Suprapubic skin (tissue), 4 donors: ENCODE data around the gene TOPORS. TPM values are rescaled to one million over a fixed set of nuclear protein-coding genes. Genes with fewer than 3 reads are reported as not detected.
A peak's percentile ranks its signal among the peaks of the same experiment; 100 is the strongest.
"Not testable (repeated sequence)": the region's sequence is repeated elsewhere in the genome, so short reads cannot be mapped to it uniquely, and the experiment has no call there.

Source experiments
- DNase-seq, 2 donors: peaks; one replicate each; pipeline ENCODE4 v3.0.0-alpha.2; 2019; ENCODE audit warnings: low spot score in 2 of 2
- H3K27ac ChIP-seq: fragments of 200-600 bp; sonication (generic); one replicate; pipeline ENCODE4 v1.5.1; 2019
- H3K27me3 ChIP-seq: fragments of 200-600 bp; sonication (generic); one replicate; pipeline ENCODE4 v1.5.1; 2019
- H3K36me3 ChIP-seq: fragments of 200-600 bp; sonication (generic); one replicate; pipeline ENCODE4 v1.5.1; 2019
- H3K4me1 ChIP-seq: fragments of 200-600 bp; sonication (generic); one replicate; pipeline ENCODE4 v1.5.1; 2019
- H3K4me3 ChIP-seq: fragments of 200-600 bp; sonication (generic); one replicate; pipeline ENCODE4 v1.5.1; 2019; ENCODE audit warnings: mild to moderate bottlenecking
- H3K9me3 ChIP-seq: fragments of 200-600 bp; sonication (generic); one replicate; pipeline ENCODE4 v1.5.1; 2019
- EP300 ChIP-seq: sonication (generic); formaldehyde crosslinking; IDR thresholded peaks from one replicate; pipeline ENCODE4 v1.6.1; 2017; ENCODE audit warnings: antibody characterized with exemption
- POLR2A ChIP-seq, 2 donors: fragments of 450-650 bp; IDR thresholded peaks; one replicate each; pipeline ENCODE4 v1.6.1; 2017; ENCODE audit warnings: antibody characterized with exemption in 2 of 2, mild to moderate bottlenecking in 2 of 2, moderate library complexity in 2 of 2
- POLR2AphosphoS5 ChIP-seq, 3 donors: sonication (generic); formaldehyde crosslinking; IDR thresholded peaks; one replicate each; pipeline ENCODE4 v1.6.1; 2017; ENCODE audit warnings: antibody characterized with exemption in 3 of 3
- WGBS: methylation state at CpG from one replicate; pipeline ENCODE4 v1.1.5; 2018; 5-methylcytosine and 5-hydroxymethylcytosine counted together
- total RNA-seq, 4 donors: library from RNA; depleted of rRNA; stranded (reverse); fragments of >200 nt; gene quantifications; one replicate each; pipeline ENCODE4 v1.1.0, GENCODE V29; 2016
- TF ChIP-seq, protein P1 (sequence below), 2 donors: fragments of 200-600 bp in 1 of 2; fragments of 450-650 bp in 1 of 2; sonication (generic) in 1 of 2; IDR thresholded peaks; one replicate each; pipeline ENCODE4 v1.5.1; 2016 to 2019; ENCODE audit warnings: antibody characterized with exemption in 2 of 2, mild to moderate bottlenecking in 1 of 2, moderate library complexity in 1 of 2

The TOPORS gene
- total RNA-seq, 4 donors from 2014 or later = 19.2 to 29.0 (median 23.6) TPM

- no peak for TF ChIP-seq EP300
- peak in 1 of 2 donors; percentile 6 for TF ChIP-seq POLR2A (IDR thresholded peaks at IDR 0.05)
- H3K4me3 ChIP-seq = peak overlapping the region; percentile 74
- WGBS = 0% methylated on average over 35 of the region's 75 CpGs
These were observed 1.7 kb downstream of the TOPORS start for GRCh38 chr9:32550562-32551275.

DNA sequence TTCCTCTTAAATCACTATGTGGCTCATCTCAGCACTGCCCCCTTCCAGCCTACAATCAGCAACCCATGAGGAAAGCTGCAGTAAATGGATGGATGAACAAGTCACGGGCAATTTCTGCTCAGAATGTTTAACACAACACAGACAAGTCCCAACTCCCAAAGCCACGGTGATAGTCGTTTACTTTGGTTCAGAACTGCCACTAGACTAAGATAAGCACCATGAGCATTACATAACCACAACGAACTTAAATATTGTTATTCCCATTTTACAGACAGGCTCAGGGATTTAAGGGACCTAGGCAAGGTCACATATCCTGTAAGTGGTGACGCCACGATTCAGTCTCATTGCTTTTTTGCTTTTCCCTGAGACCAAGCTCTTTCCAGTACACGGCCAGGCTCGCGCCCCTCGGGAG is 2.2 kb downstream of the TOPORS start:
- Histone ChIP-seq H3K36me3 (no peaks in the 10 kb centered on the region), H3K27me3 (no peaks in the 10 kb centered on the region), H3K27ac (peak overlapping the region; percentile 93), H3K4me1 (peaks cover 26% of the 10 kb centered on the region), H3K4me3 (peak overlapping the region; percentile 74), H3K9me3 (no peaks in the 10 kb centered on the region)
- TF ChIP-seq EP300 (no peak), POLR2A (IDR thresholded peaks at IDR 0.05) (no peak), POLR2AphosphoS5 (IDR thresholded peaks at IDR 0.05) (no peak)
- TF ChIP-seq, protein P1, sequence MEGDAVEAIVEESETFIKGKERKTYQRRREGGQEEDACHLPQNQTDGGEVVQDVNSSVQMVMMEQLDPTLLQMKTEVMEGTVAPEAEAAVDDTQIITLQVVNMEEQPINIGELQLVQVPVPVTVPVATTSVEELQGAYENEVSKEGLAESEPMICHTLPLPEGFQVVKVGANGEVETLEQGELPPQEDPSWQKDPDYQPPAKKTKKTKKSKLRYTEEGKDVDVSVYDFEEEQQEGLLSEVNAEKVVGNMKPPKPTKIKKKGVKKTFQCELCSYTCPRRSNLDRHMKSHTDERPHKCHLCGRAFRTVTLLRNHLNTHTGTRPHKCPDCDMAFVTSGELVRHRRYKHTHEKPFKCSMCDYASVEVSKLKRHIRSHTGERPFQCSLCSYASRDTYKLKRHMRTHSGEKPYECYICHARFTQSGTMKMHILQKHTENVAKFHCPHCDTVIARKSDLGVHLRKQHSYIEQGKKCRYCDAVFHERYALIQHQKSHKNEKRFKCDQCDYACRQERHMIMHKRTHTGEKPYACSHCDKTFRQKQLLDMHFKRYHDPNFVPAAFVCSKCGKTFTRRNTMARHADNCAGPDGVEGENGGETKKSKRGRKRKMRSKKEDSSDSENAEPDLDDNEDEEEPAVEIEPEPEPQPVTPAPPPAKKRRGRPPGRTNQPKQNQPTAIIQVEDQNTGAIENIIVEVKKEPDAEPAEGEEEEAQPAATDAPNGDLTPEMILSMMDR (IDR thresholded peaks at IDR 0.05) = no peak
- no peak for DNase-seq
- under 1% methylated on average over 10 of the region's 10 CpGs for whole genome bisulfite sequencing

More at GRCh38 chr9:32550562-32551275, 1.7 kb downstream of the TOPORS start:
- Histone ChIP-seq H3K9me3 (no peaks in the 10 kb centered on the region), H3K27me3 (no peaks in the 10 kb centered on the region), H3K27ac (peak overlapping the region; percentile 93), H3K4me1 (peaks cover 26% of the 10 kb centered on the region), H3K36me3 (no peaks in the 10 kb centered on the region)
- peak; percentile 94 to 96 for DNase-seq

DNA sequence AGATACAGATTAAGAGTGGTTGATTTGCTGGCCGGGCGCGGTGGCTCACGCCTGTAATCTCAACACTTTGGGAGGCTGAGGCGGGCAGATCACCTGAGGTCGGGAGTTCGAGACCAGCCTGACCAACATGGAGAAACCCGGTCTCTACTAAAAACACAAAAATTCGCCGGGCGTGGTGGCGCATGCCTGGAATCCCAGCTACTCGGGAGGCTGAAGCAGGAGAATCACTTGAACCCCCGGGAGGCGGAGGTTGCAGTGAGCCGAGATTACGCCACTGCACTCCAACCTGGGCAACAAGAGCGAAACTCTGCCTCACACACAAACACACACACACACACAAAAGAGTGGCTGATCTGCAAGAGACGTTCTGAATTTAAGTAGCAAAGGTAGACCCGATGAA is 4.2 kb downstream of the TOPORS start:
- H3K4me1 ChIP-seq = peaks cover 24% of the 10 kb centered on the region
- H3K36me3 ChIP-seq, H3K9me3 ChIP-seq, H3K4me3 ChIP-seq, H3K27ac ChIP-seq, H3K27me3 ChIP-seq, DNase-seq: not testable (repeated sequence)
- 95% methylated on average over 19 of the region's 20 CpGs for WGBS

GRCh38 chr9:32545884-32546283 is 6.5 kb downstream of the TOPORS start:
- 88% methylated on average over 1 of the region's 1 CpG for WGBS
- H3K4me1 ChIP-seq = peaks cover 18% of the 10 kb centered on the region
- no peak overlapping the region for H3K4me3 ChIP-seq
- H3K27ac ChIP-seq = no peak overlapping the region
- no peaks in the 10 kb centered on the region for H3K27me3 ChIP-seq
- DNase-seq = no peak
- H3K9me3 ChIP-seq = no peaks in the 10 kb centered on the region
- TF ChIP-seq POLR2A (IDR thresholded peaks at IDR 0.05) = no peak
- TF ChIP-seq EP300 = no peak
- TF ChIP-seq POLR2AphosphoS5 (IDR thresholded peaks at IDR 0.05) = no peak
- TF ChIP-seq, protein P1 (IDR thresholded peaks at IDR 0.05) = no peak
- peaks cover 14% of the 10 kb centered on the region for H3K36me3 ChIP-seq

- Histone ChIP-seq H3K27me3 (no peaks in the 10 kb centered on the region), H3K36me3 (peaks cover 14% of the 10 kb centered on the region), H3K4me3 (no peak overlapping the region), H3K9me3 (no peaks in the 10 kb centered on the region), H3K4me1 (no peaks in the 10 kb centered on the region), H3K27ac (no peak overlapping the region)
- no peak for DNase-seq
- TF ChIP-seq POLR2AphosphoS5 (IDR thresholded peaks at IDR 0.05) (no peak), EP300 (no peak), POLR2A (IDR thresholded peaks at IDR 0.05) (no peak)
- TF ChIP-seq, protein P1 (IDR thresholded peaks at IDR 0.05) = no peak
- 97% methylated on average over 4 of the region's 4 CpGs for WGBS
These were observed 9.3 kb downstream of the TOPORS start for GRCh38 chr9:32543047-32543446.

DNA sequence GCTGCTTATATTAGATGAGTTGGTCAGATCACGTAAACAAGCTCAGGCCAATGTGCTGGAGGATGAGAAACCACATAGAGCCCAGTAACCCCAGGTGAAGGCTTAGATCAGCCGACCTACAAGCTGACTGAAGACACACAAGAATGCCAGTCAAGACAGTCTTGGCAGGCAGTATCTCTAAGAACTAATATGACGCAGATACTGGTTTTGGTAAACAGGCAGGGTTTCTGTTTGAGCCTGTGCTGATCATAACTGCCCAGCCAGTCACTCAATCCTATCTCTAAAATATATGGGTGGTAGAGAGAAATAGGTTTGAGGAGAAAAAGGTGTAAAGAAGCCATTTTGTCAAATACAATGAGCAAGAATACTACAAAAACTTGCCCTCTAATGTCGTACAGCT is 18.6 kb downstream of the TOPORS start:
- Histone ChIP-seq H3K4me3 (no peak overlapping the region), H3K36me3 (peaks cover 6% of the 10 kb centered on the region), H3K4me1 (peaks cover 5% of the 10 kb centered on the region), H3K27me3 (no peaks in the 10 kb centered on the region), H3K27ac (no peak overlapping the region), H3K9me3 (no peaks in the 10 kb centered on the region)
- TF ChIP-seq, protein P1 (IDR thresholded peaks at IDR 0.05) = no peak
- TF ChIP-seq POLR2A (IDR thresholded peaks at IDR 0.05) (no peak), EP300 (no peak), POLR2AphosphoS5 (IDR thresholded peaks at IDR 0.05) (no peak)
- DNase-seq = no peak
- WGBS = 92% methylated on average over 4 of the region's 4 CpGs
